ENCODE data around the gene RAI14.

Gene RAI14

DNA sequence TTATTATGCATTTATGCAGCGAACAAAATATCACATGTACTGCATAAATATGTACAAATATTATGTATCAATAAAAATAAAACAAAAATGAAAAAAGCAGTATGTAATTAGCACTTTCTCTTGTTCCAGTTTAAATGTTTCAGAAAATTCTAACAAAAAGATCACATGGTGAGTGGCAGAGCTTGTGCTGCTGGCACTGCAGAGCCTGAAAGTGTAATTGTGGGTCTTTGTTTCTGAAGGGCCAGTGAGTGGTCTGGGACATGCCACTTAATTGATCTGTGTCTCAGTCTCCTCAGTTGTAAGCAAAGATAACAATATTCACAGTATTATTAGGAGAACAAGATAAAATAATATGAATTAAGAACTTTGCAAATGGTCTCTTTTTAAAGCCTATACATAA, 39.5 kb upstream of the RAI14 start:
- TF ChIP-seq, protein P1, sequence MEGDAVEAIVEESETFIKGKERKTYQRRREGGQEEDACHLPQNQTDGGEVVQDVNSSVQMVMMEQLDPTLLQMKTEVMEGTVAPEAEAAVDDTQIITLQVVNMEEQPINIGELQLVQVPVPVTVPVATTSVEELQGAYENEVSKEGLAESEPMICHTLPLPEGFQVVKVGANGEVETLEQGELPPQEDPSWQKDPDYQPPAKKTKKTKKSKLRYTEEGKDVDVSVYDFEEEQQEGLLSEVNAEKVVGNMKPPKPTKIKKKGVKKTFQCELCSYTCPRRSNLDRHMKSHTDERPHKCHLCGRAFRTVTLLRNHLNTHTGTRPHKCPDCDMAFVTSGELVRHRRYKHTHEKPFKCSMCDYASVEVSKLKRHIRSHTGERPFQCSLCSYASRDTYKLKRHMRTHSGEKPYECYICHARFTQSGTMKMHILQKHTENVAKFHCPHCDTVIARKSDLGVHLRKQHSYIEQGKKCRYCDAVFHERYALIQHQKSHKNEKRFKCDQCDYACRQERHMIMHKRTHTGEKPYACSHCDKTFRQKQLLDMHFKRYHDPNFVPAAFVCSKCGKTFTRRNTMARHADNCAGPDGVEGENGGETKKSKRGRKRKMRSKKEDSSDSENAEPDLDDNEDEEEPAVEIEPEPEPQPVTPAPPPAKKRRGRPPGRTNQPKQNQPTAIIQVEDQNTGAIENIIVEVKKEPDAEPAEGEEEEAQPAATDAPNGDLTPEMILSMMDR (conservative IDR thresholded peaks at IDR 0.05) = no peak
- no peak overlapping the region for H3K27ac ChIP-seq

DNA sequence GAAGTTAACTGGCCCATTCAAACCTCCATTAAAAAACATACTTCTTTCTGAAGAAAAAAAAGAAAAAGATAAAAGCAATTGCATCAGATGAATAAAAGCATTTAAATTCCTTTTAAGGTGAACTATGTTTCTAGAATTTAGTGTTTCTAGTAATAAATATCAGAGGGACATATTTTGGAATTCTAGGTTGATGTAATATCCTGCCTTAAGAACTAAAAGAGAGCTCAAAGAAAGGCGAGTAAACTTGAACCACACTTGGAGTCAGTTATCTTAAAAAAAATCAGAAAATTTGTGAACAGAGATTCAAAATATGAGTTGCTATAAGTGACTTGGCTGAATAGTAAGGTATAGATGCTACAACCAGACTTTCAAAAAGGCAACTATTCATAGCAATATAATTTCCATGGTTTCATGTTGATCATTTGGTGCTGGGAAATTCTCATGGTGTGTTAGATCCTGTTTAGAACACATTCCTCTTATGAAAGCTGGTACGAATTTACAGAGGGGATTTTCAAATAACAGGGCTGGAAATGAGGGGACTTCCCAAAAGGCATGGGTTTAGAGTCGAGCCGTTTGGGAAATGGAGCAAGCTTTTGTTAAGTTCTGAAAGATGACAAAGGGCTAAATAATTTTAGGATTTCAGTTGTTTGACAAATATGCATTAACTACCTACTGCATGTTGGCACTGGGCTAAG, 37.6 kb upstream of the RAI14 start:
- no peak overlapping the region for H3K27ac ChIP-seq
- TF ChIP-seq, protein P1 (conservative IDR thresholded peaks at IDR 0.05) = no peak

DNA sequence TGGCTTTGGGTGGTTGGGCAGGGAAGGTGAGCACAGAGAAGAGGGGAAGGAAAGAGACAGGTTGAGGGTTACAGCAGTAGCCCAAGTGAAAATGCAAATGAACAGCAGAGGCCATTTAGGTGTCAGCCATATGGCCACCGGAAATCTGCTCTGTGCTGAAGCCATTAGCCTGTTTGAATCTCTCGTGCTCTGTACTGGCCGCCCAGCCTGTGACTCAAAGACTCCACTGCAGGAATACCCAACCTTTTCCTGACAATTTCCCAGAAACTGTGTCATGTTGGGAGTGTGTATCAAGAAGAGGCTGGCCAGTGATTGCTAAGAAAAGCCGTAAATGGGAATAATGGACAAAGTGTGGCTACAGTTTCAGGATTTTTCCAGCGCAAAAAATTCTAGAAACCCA, 35.9 kb upstream of the RAI14 start:
- TF ChIP-seq, protein P1 (conservative IDR thresholded peaks at IDR 0.05) = no peak
- no peak overlapping the region for H3K27ac ChIP-seq

DNA sequence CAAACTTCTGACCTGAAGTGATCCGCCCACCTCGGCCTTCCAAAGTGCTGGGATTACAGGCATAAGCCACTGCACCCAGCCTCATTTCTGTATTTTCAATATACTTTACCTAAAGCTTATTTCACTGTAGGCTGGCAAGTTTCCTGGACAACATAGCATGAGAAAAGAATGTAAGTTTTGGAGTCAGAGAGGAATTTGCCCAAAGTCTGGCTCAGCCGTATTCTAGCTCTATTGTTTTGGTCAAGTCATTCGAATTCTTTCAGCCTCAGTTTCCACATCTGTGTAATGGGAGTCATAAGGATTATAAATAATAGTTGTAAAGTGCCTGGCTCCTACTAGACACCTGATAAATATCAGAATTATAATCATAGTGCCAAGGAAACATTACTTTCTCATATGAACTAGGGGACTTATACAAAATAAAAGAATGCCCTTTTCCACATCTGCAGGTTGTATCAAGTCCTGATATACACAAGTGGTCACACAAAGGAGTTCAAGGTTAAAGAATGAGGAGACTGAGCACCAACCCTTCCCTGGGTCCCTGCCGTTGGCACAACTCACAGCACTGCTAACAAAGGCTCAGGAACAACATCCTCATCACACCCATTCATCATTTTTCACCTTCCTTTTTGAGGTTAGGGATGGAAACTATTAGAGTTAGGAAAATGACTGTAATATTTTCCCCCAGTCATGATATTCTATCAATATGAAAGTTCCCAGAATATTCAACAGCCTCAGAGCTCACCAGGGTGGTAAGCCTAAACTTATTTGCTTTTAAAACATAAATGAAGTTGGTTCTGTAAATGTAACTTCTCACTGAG, 34.6 kb upstream of the RAI14 start:
- H3K27ac ChIP-seq = no peak overlapping the region
- TF ChIP-seq, protein P1 (conservative IDR thresholded peaks at IDR 0.05) = no peak

DNA sequence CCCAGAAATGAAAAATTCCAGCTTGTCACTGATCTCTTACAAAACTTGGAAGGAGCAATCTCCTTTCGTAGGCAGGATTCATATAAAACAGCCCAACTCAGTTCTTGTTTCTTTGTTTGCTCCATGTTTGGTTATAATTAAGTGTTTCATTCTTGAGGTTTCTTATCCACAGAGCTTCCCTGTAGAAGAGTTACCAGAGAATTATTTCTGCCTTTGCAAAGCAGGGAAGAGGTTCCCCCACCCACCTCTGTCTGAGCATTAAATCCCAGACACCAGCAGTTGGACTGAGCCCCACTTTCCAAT, 34.1 kb upstream of the RAI14 start:
- no peak overlapping the region for H3K27ac ChIP-seq

DNA sequence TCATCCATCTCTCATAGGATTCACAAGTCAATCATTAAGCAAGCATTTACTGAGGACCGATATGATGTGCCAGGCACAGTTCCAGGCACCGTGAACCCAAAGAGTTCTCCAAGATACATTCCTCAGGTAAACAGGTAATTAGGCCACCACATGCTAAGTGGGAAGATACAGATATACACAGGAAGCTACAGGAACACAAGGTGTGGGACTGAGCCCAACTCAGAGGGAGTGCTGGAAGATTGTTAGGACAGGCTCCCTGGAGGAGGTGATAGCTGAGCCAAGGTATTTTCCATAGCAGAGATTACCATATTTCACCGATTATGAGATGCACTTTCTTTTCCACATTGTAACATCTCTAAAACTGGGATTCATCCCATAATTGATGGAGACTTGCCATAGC, 31.4 kb upstream of the RAI14 start:
- TF ChIP-seq, protein P1 (conservative IDR thresholded peaks at IDR 0.05) = no peak
- H3K27ac ChIP-seq = no peak overlapping the region

More for the DNA sequence above, 34.1 kb upstream of the RAI14 start:
- TF ChIP-seq, protein P1 (conservative IDR thresholded peaks at IDR 0.05) = no peak

DNA sequence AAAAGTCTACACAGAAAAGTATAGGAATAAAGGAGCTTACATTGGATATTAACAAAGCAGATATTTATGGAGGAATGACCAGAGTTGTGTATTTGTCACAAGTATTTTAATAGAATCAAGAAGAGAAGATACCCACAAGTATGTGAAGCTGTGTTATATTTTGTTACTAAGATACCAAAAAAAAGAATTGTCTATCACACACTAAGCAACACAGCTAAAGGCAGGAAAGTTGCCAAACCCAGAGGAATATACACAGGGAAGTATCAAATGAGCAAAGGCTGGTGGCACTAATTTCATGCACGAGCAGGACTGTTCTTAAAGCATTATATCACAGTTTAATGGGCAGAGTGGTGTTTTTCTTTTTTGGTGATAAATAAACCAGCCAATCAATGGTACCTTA, 30.9 kb upstream of the RAI14 start:
- TF ChIP-seq, protein P1 (conservative IDR thresholded peaks at IDR 0.05) = no peak
- no peak overlapping the region for H3K27ac ChIP-seq

Measured in VCaP (cell line).